ENCODE measurements around the gene SLC25A53. TPM values are rescaled to one million over a fixed set of nuclear protein-coding genes. Genes with fewer than 3 reads are reported as not detected.

Gene SLC25A53
- total RNA-seq, 4 donors from 2014 or later: 5.2 to 10.0 (median 7.1) TPM

DNA sequence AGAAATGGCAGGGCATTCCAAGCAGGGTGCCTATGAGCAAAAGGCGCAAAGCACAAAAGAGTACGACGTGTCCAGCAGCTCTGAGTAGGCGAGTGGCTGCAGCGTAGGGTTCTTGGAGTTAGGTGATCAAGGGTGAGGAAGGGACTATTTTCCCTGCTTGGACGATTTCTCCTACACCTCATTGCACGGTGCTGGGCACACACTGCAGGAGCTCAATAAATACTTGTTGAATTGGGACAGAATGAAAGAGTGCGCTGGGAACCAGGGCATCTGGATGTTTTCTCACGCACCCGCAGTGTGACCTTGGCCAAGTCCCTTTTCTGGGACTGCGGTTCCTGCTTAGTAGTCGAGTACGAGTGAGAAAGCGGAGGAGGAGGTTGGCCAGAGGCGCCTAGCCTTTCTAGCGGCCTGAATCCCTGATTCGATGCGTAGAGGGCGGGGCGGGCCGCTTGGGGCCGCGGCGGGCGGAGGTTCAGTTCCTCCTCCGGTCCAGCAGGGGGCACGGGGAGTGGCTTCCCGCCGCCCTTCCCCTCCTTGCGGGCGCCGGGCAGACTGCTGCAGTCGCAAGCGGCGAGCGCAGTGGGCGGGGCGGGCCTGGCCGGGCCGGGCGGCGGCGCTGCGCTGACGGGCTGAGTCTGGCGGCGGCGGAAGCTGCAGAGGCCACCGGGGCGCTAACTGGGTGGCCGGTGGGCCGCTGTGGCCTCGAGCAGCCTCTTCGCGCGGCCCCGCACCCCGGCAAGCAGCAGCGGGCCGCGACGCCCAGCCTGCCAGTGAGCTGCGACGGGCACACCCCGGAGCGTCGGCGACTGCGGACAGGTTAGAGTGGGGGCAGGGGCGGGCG lies 9.3 kb upstream of the SLC25A53 start, which contains the start of gene FAM199X:
Gene FAM199X, plus strand, starts transcription at position 560 of the 841 bp plus-strand sequence. CDS start 333 bp downstream, outside the sequence.
- peak within 1 kb of the TSS; percentile 70 to 89 (median 86) for H3K27ac ChIP-seq
- H3K4me1 ChIP-seq: peaks cover 0 to 12% of the 10 kb centered on the region in 2 donors
- DNase-seq (peak; percentile 68 to 83), ATAC-seq (peak; percentile 89)
- H3K36me3 ChIP-seq: no peaks in the 10 kb centered on the region
- in situ Hi-C loops (cut with MboI; ENCODE audit: low sequenced_read_pairs in 4 of 4): loop anchor here in 2 of 4 donors (25.0 kb wide), 1 partner anchor 479 kb away; the partner anchor contains the start of gene MORF4L2 (in 2 of the 2)
- TF ChIP-seq, protein P1, sequence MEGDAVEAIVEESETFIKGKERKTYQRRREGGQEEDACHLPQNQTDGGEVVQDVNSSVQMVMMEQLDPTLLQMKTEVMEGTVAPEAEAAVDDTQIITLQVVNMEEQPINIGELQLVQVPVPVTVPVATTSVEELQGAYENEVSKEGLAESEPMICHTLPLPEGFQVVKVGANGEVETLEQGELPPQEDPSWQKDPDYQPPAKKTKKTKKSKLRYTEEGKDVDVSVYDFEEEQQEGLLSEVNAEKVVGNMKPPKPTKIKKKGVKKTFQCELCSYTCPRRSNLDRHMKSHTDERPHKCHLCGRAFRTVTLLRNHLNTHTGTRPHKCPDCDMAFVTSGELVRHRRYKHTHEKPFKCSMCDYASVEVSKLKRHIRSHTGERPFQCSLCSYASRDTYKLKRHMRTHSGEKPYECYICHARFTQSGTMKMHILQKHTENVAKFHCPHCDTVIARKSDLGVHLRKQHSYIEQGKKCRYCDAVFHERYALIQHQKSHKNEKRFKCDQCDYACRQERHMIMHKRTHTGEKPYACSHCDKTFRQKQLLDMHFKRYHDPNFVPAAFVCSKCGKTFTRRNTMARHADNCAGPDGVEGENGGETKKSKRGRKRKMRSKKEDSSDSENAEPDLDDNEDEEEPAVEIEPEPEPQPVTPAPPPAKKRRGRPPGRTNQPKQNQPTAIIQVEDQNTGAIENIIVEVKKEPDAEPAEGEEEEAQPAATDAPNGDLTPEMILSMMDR (IDR thresholded peaks at IDR 0.05 in 4 of 5, conservative IDR thresholded peaks at IDR 0.05 in 1 of 5): peak; percentile 72 to 84 (median 79)
- TF ChIP-seq POLR2A (IDR thresholded peaks at IDR 0.05): peak; percentile 78 to 81
- H3K27me3 ChIP-seq: no peaks in the 10 kb centered on the region
- no peaks in the 10 kb centered on the region for H3K9me3 ChIP-seq
- H3K4me3 ChIP-seq: peak within 1 kb of the TSS; percentile 66 to 78 (median 72)
- intact Hi-C loops (cut with DNase I; ENCODE audit: low total_unique reads): loop anchor here (1.0 to 5.0 kb wide), 2 partner anchors 9 to 479 kb away; partner anchors contain the start of genes MORF4L2 and SLC25A53

DNA sequence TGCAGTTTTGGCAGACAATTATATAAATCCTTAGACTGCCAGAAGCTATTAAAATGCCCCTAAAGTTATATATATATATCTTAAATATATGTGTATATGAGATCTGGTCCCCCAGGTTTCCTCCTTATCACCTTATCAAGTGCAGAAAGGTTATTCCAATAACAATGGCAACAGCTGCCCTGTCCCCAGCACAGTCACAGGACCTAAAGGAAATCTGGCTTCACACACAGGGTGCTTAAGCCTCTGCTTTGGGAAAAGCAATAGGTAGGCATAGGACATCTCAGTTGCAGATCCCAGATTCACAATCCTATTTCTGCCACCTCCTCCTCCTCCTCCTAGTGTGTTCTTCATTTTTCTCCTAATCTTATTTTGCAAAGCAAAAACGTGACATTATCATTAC lies 5.8 kb downstream of the SLC25A53 start:
- H3K36me3 ChIP-seq: no peaks in the 10 kb centered on the region
- DNase-seq (no peak), ATAC-seq (no peak)
- intact Hi-C loops (cut with DNase I; ENCODE audit: low total_unique reads): no loop called here
- peaks cover 0 to 7% of the 10 kb centered on the region in 2 donors for H3K4me1 ChIP-seq
- TF ChIP-seq POLR2A (IDR thresholded peaks at IDR 0.05): no peak
- TF ChIP-seq, protein P1 (IDR thresholded peaks at IDR 0.05 in 4 of 5, conservative IDR thresholded peaks at IDR 0.05 in 1 of 5): no peak
- H3K27ac ChIP-seq: no peak overlapping the region
- no peak overlapping the region for H3K4me3 ChIP-seq
- in situ Hi-C loops (cut with MboI; ENCODE audit: low sequenced_read_pairs in 4 of 4): loop anchor here in 2 of 4 donors (25.0 kb wide), 1 partner anchor 464 kb away; the partner anchor contains the start of gene MORF4L2 (in 2 of the 2)
- H3K9me3 ChIP-seq: no peaks in the 10 kb centered on the region
- no peaks in the 10 kb centered on the region for H3K27me3 ChIP-seq

DNA sequence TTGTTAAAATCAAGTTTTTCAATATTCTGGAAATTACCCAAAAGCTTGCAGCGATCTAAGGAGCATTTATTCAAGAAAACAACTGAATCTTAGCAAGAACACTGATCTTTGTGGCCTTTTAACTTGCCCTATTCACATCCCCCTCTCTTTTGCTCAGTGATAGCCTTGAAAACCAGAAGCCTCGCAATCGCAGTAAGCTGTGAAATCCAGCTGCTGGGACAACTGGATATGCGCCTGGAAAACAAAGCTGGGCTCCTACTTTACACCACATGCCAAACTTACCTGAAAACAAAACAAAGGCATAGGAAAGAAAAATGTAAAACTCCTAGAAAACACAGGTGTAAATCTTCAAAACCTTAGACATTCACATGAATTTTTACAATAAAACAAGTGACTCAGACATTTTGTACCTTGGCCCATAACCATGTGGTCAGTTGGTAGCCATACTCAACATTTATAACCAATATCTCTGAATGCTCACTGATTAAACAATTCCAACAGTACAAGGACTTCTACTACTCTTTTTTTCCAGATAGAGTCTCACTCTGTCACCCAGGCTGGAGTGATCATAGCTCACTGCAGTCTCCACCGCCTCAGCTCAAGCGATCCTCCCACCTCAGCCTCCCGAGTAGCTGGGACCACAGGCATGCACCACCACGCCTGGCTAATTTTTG lies 15.6 kb downstream of the SLC25A53 start:
- Histone ChIP-seq H3K9me3 (no peaks in the 10 kb centered on the region), H3K4me1 (peaks cover 0 to under 1% of the 10 kb centered on the region in 2 donors), H3K36me3 (no peaks in the 10 kb centered on the region), H3K27ac (no peak overlapping the region), H3K27me3 (peaks cover 0 to 3% (median 0%) of the 10 kb centered on the region in 3 donors), H3K4me3 (no peak overlapping the region)
- in situ Hi-C loops (cut with MboI; ENCODE audit: low sequenced_read_pairs in 4 of 4): loop anchor here in 3 of 4 donors (25.0 kb wide), 1 partner anchor 304 kb away; the partner anchor contains the start of gene RAB9B (in 3 of the 3)
- DNase-seq: no peak
- intact Hi-C loops (cut with DNase I; ENCODE audit: low total_unique reads): no loop called here
- ATAC-seq: no peak
- TF ChIP-seq POLR2A (IDR thresholded peaks at IDR 0.05): no peak
- TF ChIP-seq, protein P1 (IDR thresholded peaks at IDR 0.05 in 4 of 5, conservative IDR thresholded peaks at IDR 0.05 in 1 of 5): no peak

DNA sequence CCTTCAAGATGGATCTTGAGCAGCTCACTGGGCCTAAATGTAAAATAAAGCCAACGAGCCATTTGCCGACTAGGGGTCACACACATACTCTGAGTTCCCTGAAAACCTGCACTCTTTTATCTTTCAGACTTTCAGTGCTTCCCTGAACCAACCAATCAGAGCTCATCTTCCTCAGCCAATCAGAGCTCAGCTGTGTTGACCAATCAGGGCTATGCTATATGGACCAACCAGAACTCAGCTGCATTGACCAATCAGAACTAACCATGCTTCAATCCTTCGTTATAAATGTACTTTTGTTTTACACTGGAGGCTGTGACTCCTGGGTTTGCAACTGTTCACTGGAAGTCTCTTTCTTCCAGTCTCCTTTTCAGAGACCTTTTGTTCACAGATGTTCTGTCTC lies 19.3 kb downstream of the SLC25A53 start:
- peaks cover 0 to 6% of the 10 kb centered on the region in 2 donors for H3K4me1 ChIP-seq
- in situ Hi-C loops (cut with MboI; ENCODE audit: low sequenced_read_pairs in 4 of 4) (loop anchor here in 3 of 4 donors (25.0 kb wide), 1 partner anchor 300 kb away; the partner anchor contains the start of gene RAB9B (in 3 of the 3)), intact Hi-C loops (cut with DNase I; ENCODE audit: low total_unique reads) (loop anchor here (2.0 to 10.0 kb wide), 2 partner anchors 25 to 293 kb away; partner anchors contain the start of gene ZCCHC18)
- H3K9me3 ChIP-seq: no peaks in the 10 kb centered on the region
- ATAC-seq (no peak), DNase-seq (no peak)
- H3K27ac ChIP-seq: no peak overlapping the region
- H3K4me3 ChIP-seq: no peak overlapping the region
- TF ChIP-seq, protein P1 (IDR thresholded peaks at IDR 0.05 in 4 of 5, conservative IDR thresholded peaks at IDR 0.05 in 1 of 5): no peak
- TF ChIP-seq POLR2A (IDR thresholded peaks at IDR 0.05): no peak
- H3K36me3 ChIP-seq: no peaks in the 10 kb centered on the region
- H3K27me3 ChIP-seq: peaks cover 0 to 3% (median 0%) of the 10 kb centered on the region in 3 donors

Data from gastrocnemius medialis (tissue), 4 donors.